GM12864 (cell line): ENCODE measurements around the gene CALCOCO1.

Experiments used
- DNase-seq: peaks from one replicate; pipeline ENCODE4 v3.0.0-alpha.2; 2011; ENCODE audit warnings: low read depth
- H3K4me3 ChIP-seq: 2 replicates; pipeline ENCODE4 v1.5.1; 2011; ENCODE audit warnings: mild to moderate bottlenecking, low read depth, low read length, control low read depth
- TF ChIP-seq, protein P1 (sequence below): IDR thresholded peaks from 2 replicates; pipeline ENCODE4 v1.5.1; 2011; ENCODE audit warnings: low read depth, mild to moderate bottlenecking, moderate library complexity, low read length, control low read depth, inconsistent platforms; ENCODE audit errors: missing control alignments

The CALCOCO1 gene

DNA sequence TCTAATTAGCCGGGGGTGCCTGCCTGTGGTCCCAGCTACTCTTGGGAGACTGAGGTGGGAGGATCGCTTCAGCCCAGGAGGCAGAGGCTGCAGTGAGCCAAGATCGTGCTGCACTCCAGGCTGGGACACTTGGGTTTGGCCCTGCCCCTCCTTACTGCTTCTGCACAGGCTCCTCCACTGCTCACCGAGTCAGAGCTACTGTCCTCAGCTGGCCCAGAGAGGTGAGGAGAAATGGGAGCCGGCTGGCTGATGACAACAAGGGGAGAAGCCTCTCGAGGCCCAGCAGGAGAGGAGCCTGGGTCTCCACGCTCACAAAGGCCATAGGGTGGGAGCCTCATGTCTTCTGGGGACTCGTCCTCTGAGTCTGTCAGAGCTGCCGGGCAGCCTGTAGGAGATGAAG, 13.7 kb downstream of the CALCOCO1 start:
- H3K4me3 ChIP-seq = no peak overlapping the region
- TF ChIP-seq, protein P1, sequence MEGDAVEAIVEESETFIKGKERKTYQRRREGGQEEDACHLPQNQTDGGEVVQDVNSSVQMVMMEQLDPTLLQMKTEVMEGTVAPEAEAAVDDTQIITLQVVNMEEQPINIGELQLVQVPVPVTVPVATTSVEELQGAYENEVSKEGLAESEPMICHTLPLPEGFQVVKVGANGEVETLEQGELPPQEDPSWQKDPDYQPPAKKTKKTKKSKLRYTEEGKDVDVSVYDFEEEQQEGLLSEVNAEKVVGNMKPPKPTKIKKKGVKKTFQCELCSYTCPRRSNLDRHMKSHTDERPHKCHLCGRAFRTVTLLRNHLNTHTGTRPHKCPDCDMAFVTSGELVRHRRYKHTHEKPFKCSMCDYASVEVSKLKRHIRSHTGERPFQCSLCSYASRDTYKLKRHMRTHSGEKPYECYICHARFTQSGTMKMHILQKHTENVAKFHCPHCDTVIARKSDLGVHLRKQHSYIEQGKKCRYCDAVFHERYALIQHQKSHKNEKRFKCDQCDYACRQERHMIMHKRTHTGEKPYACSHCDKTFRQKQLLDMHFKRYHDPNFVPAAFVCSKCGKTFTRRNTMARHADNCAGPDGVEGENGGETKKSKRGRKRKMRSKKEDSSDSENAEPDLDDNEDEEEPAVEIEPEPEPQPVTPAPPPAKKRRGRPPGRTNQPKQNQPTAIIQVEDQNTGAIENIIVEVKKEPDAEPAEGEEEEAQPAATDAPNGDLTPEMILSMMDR = no peak
- DNase-seq = no peak

DNA sequence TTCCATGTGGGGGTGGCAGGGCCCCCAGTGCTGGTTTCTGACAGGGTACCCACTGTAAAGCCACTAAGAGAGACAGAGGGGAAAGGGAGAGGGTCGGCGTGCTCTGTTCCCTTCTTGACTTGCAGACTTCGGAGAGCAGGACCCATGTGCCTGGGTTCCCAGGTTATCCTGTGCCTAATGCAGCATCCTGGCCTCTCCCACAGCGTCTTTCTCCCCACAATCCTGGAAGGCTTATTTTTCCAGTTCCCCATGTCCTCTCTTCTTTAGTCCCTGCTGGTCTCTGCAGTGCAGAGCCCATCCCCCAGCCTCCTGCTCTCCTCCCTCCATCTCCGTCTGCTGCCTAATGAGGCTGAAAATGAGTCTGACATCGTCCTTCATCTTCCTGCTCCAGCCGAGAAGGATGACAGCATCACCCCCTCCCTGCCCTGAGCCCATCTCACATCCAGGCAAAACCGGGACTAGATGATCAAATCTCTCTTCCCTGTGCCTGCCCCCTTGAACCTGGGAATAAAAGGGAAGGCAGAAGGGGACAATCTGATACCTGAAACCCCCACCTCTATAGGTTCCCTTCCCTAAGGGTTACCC, 15.1 kb downstream of the CALCOCO1 start:
- TF ChIP-seq, protein P1 = no peak
- H3K4me3 ChIP-seq = no peak overlapping the region
- no peak for DNase-seq

DNA sequence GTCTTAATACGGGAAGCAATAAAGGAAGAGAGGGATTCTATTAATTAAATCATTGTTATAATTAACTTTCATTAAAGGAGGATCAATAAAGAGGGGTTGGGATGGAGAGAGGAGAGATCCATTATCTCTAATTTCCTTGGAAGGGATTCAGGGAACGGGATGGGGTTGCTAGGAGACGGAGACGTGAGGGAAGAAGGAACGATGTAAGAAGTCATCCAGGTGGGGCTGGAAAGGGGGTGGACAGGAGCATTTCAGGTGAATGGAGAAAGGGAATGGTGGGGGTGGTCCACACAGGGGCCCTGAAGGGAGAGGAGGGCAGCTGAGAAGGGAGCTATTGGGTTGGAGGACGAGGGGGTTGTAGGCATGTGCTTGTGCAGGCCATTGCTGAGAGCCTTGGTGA, 17.2 kb downstream of the CALCOCO1 start:
- no peak for DNase-seq
- no peak overlapping the region for H3K4me3 ChIP-seq
- TF ChIP-seq, protein P1 = no peak

DNA sequence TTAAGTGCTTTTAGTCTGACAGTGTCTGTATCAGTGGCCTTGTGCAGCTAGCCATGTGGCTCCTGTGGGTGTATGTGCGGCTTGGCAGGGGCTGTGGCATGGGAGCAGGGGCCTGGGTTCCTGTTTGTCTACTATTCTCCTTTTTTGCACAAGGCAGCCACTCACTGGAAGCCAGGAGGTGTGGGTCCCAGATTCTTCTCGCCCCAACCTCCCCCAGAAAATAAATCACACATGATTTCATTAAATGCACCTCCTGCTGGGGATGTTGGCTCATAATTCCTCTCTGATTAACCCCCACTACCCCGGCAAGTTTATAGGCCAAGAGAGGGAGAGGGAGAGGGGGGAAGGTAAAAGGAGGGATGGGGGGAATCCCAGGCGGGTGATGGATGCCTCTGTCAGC, 17.6 kb downstream of the CALCOCO1 start:
- H3K4me3 ChIP-seq = no peak overlapping the region
- TF ChIP-seq, protein P1 = no peak
- no peak for DNase-seq

DNA sequence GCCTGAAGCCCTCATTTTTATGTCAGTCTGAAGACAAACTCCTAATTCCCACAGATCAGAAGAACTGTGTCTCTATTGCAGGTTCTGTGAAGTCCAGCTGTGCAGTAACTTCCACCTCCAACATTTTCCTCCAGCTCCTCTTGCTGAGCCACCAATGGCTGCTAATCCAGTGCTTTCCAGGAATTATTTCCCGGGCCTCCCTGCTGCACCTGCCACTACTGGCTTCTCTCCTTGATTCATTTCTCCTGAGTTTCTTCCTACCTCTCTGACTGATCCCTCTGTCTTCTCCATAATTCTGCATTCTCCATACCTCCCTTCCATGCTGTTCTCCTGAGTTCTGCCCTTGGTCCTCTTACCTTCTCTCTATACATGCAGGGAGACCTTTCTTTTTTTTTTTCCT, 21.2 kb downstream of the CALCOCO1 start:
- TF ChIP-seq, protein P1 = no peak
- no peak overlapping the region for H3K4me3 ChIP-seq
- no peak for DNase-seq

DNA sequence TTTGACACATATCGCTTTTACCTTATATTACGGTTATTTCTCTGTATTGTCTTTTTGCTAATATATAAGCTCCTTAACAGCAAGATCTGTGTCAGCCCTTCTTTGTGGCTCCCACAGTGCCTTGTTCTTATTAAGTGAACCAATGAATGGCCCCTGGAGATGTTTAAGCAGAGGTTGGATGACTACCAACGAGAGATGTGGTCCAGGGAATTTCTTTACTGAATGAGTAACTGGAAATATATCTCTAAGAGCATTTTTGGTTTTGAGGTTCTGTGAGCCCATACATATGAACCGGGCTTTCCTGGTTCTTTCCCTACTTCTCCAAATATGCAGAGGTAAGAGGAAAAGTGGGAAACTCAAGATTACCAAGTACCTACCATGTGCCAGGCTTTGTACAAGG, 23.5 kb downstream of the CALCOCO1 start:
- no peak for DNase-seq
- H3K4me3 ChIP-seq = no peak overlapping the region
- TF ChIP-seq, protein P1 = no peak

DNA sequence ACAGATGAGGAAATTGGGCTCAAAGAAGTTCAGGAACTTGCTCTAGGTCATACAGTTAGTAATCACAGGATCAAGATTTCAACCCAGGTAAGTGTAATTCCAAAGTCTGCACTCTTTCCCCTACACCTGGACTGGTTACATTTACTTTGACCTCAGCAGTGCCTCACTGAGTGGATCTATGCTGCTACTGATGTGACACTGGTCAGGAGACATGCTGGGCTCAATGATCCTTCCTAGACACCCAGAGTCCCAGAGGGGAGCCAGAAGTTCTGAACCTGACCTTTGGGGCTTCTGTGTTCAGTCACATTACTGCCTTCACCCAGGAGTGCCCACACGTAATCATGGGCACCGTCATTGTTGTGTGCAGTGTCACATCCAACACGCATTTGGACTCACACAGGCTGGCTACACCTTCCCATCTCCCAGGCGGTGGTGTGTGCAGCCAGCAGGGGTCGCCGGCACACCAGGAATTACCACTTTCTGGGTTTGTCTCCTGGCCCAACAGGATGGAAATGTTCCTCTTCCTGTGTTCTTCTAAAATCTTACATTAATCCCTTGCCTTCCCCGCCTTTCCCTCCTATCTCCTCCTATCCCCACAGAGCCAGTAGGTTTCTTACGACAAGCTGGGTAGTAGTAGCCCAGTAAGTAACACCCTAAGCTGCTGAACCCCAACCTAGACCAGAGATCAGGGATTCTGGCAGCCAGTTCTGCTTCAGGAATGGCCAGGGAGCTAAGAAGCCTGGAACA, 25.6 kb downstream of the CALCOCO1 start:
- TF ChIP-seq, protein P1 = peak; percentile 97
- DNase-seq = peak; percentile 12
- H3K4me3 ChIP-seq = no peak overlapping the region
